H1 (cell line): ENCODE results near the gene SASH3. TPM values are rescaled to one million over a fixed set of nuclear protein-coding genes. Genes with fewer than 3 reads are reported as not detected.

Experiments
- CTCF ChIA-PET: fragments of 300-600 bp; sonication (Branson Sonifier 250); formaldehyde crosslinking; loops from one replicate; lab custom pipeline; 2021; ENCODE audit not compliant: partially characterized antibody; lab: Charles Lee
- POLR2A ChIA-PET: fragments of 300-600 bp; sonication (Branson Sonifier 250); formaldehyde crosslinking; loops from one replicate; lab custom pipeline; 2021; ENCODE audit warnings: inconsistent platforms; ENCODE audit not compliant: partially characterized antibody; lab: Charles Lee
- DNase-seq, 2 experiments: peaks; one replicate each; pipeline versions ENCODE4 v3.0.0 to v3.0.0-alpha.2; 2010 to 2022; ENCODE audit warnings: low spot score in 2 of 2, low read depth in 1 of 2, mixed read lengths in 1 of 2
- FAIRE-seq: peaks from 2 replicates; lab custom pipeline; 2011; peaks lifted over from hg19 to GRCh38; lab: Jason Lieb, UNC
- H2AFZ ChIP-seq: 2 replicates; pipeline ENCODE4 v1.8.1; 2012; ENCODE audit warnings: low read length, inconsistent platforms
- H2AK5ac ChIP-seq: 2 replicates; pipeline ENCODE4 v1.6.1; 2013; ENCODE audit warnings: low read depth, low read length
- H2BK120ac ChIP-seq: replicated peaks from 2 replicates; pipeline ENCODE3; 2013; ENCODE audit warnings: low read depth, low read length, inconsistent platforms
- H2BK12ac ChIP-seq: 2 replicates; pipeline ENCODE4 v1.6.1; 2013; ENCODE audit warnings: low read depth, low read length
- H2BK15ac ChIP-seq: 2 replicates; pipeline ENCODE4 v1.6.1; 2013; ENCODE audit warnings: low read length
- H2BK20ac ChIP-seq: 2 replicates; pipeline ENCODE4 v1.6.1; 2013; ENCODE audit warnings: low read length
- H2BK5ac ChIP-seq: 2 replicates; pipeline ENCODE4 v1.6.1; 2013; ENCODE audit warnings: low read depth, low read length
- H3K14ac ChIP-seq: 2 replicates; pipeline ENCODE4 v1.6.1; 2013; ENCODE audit warnings: inconsistent platforms; ENCODE audit not compliant: insufficient read length
- H3K18ac ChIP-seq: 2 replicates; pipeline ENCODE4 v1.6.1; 2013; ENCODE audit warnings: low read length; ENCODE audit errors: extremely low read depth
- H3K23ac ChIP-seq: 2 replicates; pipeline ENCODE4 v1.6.1; 2013; ENCODE audit warnings: inconsistent platforms; ENCODE audit not compliant: insufficient read length
- H3K23me2 ChIP-seq: 2 replicates; pipeline ENCODE4 v1.6.1; 2013; ENCODE audit warnings: low read depth, low read length
- H3K27ac ChIP-seq: 2 replicates; pipeline ENCODE4 v1.6.1; 2011; ENCODE audit warnings: low read depth, low read length, inconsistent platforms
- H3K27me3 ChIP-seq, 4 experiments: replicated peaks in 1 of 4; 1 replicate in 1 of 4; 2 replicates in 3 of 4; pipeline versions ENCODE4 v1.6.1 to v1.8.1; 2011 to 2013; ENCODE audit warnings: low read length in 3 of 4, mild to moderate bottlenecking in 3 of 4, inconsistent platforms in 2 of 4, mixed read lengths in 2 of 4, moderate library complexity in 1 of 4; ENCODE audit not compliant: control insufficient read depth in 3 of 4, insufficient read depth in 3 of 4; ENCODE audit errors: extremely low read depth in 1 of 4
- H3K36me3 ChIP-seq, 4 experiments: 2 replicates each; pipeline versions ENCODE4 v1.6.1 to v1.8.1; 2011 to 2013; ENCODE audit warnings: mild to moderate bottlenecking in 4 of 4, low read length in 3 of 4, moderate library complexity in 2 of 4, control low read depth in 1 of 4, inconsistent platforms in 1 of 4; ENCODE audit not compliant: insufficient read depth in 4 of 4, control insufficient read depth in 2 of 4
- H3K4ac ChIP-seq: replicated peaks from 2 replicates; pipeline ENCODE3; 2013; ENCODE audit warnings: low read length, low read depth, mixed read lengths, inconsistent platforms; ENCODE audit not compliant: insufficient read length
- H3K4me1 ChIP-seq, 4 experiments: replicated peaks in 1 of 4; 1 replicate in 1 of 4; 2 replicates in 3 of 4; pipeline versions ENCODE4 v1.6.1 to v1.8.1; 2011 to 2013; ENCODE audit warnings: low read length in 3 of 4, inconsistent platforms in 2 of 4, mixed read lengths in 1 of 4; ENCODE audit not compliant: insufficient read depth in 4 of 4, control insufficient read depth in 3 of 4
- H3K4me2 ChIP-seq, 2 experiments: 2 replicates each; pipeline versions ENCODE4 v1.6.1 to v1.8.1; 2011 to 2013; ENCODE audit warnings: low read depth in 2 of 2, low read length in 2 of 2, control low read depth in 1 of 2, inconsistent platforms in 1 of 2, mild to moderate bottlenecking in 1 of 2; ENCODE audit not compliant: insufficient read depth in 1 of 2
- H3K4me3 ChIP-seq, 4 experiments: fragments of 200-600, 300-600 bp in 1 of 4; sonication (generic), shearing (Covaris generic), sonication (Bioruptor Twin) in 1 of 4; 2 replicates each; pipeline versions ENCODE4 v1.5.1 to v1.8.1; 2011 to 2016; ENCODE audit warnings: low read length in 4 of 4, low read depth in 3 of 4, control low read depth in 2 of 4, inconsistent platforms in 2 of 4, mild to moderate bottlenecking in 2 of 4, mixed read lengths in 1 of 4, moderate library complexity in 1 of 4; ENCODE audit not compliant: insufficient read depth in 2 of 4; ENCODE audit errors: extremely low read depth in 1 of 4
- H3K56ac ChIP-seq: replicated peaks from 2 replicates; pipeline ENCODE3; 2013; ENCODE audit warnings: low read depth, mild to moderate bottlenecking, mixed read lengths, low read length, inconsistent platforms; ENCODE audit not compliant: insufficient read length
- H3K79me1 ChIP-seq: 2 replicates; pipeline ENCODE4 v1.6.1; 2013; ENCODE audit warnings: low read depth, low read length, control low read depth
- H3K79me2 ChIP-seq, 2 experiments: 2 replicates each; pipeline versions ENCODE4 v1.6.1 to v1.8.1; 2012 to 2013; ENCODE audit warnings: low read length in 2 of 2, mild to moderate bottlenecking in 2 of 2, inconsistent platforms in 1 of 2; ENCODE audit not compliant: insufficient read depth in 2 of 2, control insufficient read depth in 1 of 2
- H3K9ac ChIP-seq, 4 experiments: replicated peaks in 1 of 4; 1 replicate in 1 of 4; 2 replicates in 3 of 4; pipeline versions ENCODE4 v1.6.1 to v1.8.1; 2011 to 2013; ENCODE audit warnings: low read depth in 3 of 4, low read length in 3 of 4, control low read depth in 2 of 4, mild to moderate bottlenecking in 2 of 4, moderate library complexity in 2 of 4, inconsistent platforms in 1 of 4; ENCODE audit errors: extremely low read depth in 1 of 4
- H3K9me3 ChIP-seq, 2 experiments: 2 replicates each; pipeline versions ENCODE4 v1.6.1 to v1.8.1; 2012 to 2013; ENCODE audit warnings: mild to moderate bottlenecking in 2 of 2, moderate library complexity in 2 of 2, control low read depth in 1 of 2, inconsistent platforms in 1 of 2, low read depth in 1 of 2, low read length in 1 of 2, mixed read lengths in 1 of 2; ENCODE audit not compliant: insufficient read depth in 2 of 2
- H4K20me1 ChIP-seq, 2 experiments: replicated peaks in 1 of 2; 2 replicates each; pipeline versions ENCODE3 to v1.8.1; 2011 to 2013; ENCODE audit warnings: inconsistent platforms in 2 of 2, low read length in 2 of 2, mild to moderate bottlenecking in 1 of 2; ENCODE audit not compliant: insufficient read depth in 2 of 2, control insufficient read depth in 1 of 2
- H4K5ac ChIP-seq: 2 replicates; pipeline ENCODE4 v1.6.1; 2013; ENCODE audit warnings: low read length, low read depth, mixed read lengths, inconsistent platforms; ENCODE audit not compliant: insufficient read length
- H4K8ac ChIP-seq: 2 replicates; pipeline ENCODE4 v1.8.0; 2013; ENCODE audit warnings: mild to moderate bottlenecking, moderate library complexity, low read length, inconsistent platforms; ENCODE audit not compliant: insufficient read depth; ENCODE audit errors: extremely low read depth
- H4K91ac ChIP-seq: replicated peaks from 2 replicates; pipeline ENCODE3; 2013; ENCODE audit warnings: low read length, mixed read lengths, inconsistent platforms; ENCODE audit not compliant: insufficient read length
- EP300 ChIP-seq, 2 experiments: IDR thresholded peaks; 1 replicate in 1 of 2; 2 replicates in 1 of 2; pipeline ENCODE4 v1.6.1; 2011 to 2012; ENCODE audit warnings: low read depth in 2 of 2, low read length in 2 of 2, mild to moderate bottlenecking in 2 of 2, borderline replicate concordance in 1 of 2, inconsistent platforms in 1 of 2, moderate library complexity in 1 of 2
- POU5F1 ChIP-seq: IDR thresholded peaks from 2 replicates; pipeline ENCODE4 v1.6.1; 2011; ENCODE audit warnings: low read depth, mild to moderate bottlenecking, low read length, moderate library complexity
- WGBS, 2 experiments: shearing (Covaris generic) in 1 of 2; methylation state at CpG; one replicate each; pipeline versions ENCODE4 v1.1.6 to v1.1.7; 2013 to 2015; ENCODE audit warnings: low lambda C conversion rate in 2 of 2, mixed read lengths in 2 of 2, inconsistent platforms in 1 of 2, low coverage in 1 of 2, missing lambda C conversion rate in 1 of 2; ENCODE audit not compliant: insufficient replicate concordance in 2 of 2, insufficient coverage in 1 of 2, insufficient read length in 1 of 2; ENCODE audit errors: extremely low coverage in 1 of 2, missing lambda C conversion rate in 1 of 2; 5-methylcytosine and 5-hydroxymethylcytosine counted together
- polyA plus RNA-seq, 7 experiments: library from polyadenylated mRNA; depleted of rRNA in 3 of 7; stranded (reverse) in 5 of 7; unstranded in 2 of 7; fragments of >200 nt in 5 of 7; fragments of 200-250 nt in 2 of 7; gene quantifications; 1 replicate in 5 of 7; 2 replicates in 1 of 7; 4 replicates in 1 of 7; pipeline versions ENCODE4 v1.2.1 to v1.2.3, GENCODE V29; 2011 to 2013; ENCODE audit warnings: missing spikeins in 2 of 7, mixed read lengths in 2 of 7
- total RNA-seq: library from RNA; stranded (reverse); fragmentation: NEBNext Ultra II Directional; extraction: Animal tissue kit (Norgen Biotek cat#: 25700); gene quantifications from 2 replicates; pipeline ENCODE4 v1.2.1, GENCODE V29; 2021

SASH3 gene
- total and polyA plus RNA-seq, 2 of the 8 experiments (the other 6 are each of a cell fraction or from before 2014, with no cell fraction given): not detected

DNA sequence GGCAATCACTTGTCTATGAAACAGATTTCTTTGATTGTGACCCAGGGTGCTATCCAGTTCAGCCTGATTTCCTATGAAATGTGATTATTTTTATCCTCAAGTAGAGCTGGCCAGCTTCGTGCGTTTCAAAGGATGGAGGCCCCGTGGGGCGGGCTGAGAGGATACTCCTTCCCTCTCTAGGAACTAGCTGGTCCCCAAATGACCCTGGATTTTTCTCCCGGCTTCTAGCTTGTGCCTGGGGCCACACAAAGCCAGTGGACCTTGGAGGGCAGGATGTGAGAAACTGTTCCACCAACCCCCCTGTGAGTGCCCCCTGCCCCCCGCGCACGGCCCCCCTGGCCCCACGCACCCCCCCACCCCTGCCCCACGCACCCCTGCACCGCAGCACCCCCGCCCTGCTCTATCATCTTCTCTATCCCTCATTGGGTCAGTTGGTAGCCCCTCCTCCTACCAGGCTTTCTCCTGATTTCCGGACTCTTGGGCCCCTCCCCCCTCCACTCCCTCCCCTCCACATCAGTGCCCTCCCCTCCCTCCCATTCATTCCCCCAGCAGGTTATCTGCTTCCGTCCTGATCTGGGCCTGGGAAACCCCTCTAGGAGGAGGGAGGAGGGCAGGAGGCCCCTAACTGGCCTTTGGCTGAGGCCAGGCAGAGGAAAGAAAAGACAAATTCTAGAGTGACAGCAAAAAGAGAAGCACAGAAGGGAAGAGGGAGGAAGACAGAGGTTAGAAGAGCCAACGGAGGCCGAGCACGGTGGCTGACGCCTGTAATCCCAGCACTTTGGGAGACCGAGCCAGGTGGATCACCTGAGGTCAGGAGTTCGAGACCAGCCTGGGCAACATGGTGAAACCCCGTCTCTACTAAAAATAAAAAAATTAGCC, 37.6 kb upstream of the SASH3 start:
- Histone ChIP-seq H4K5ac (no peak overlapping the region), H3K14ac (no peak overlapping the region), H2BK20ac (no peak overlapping the region), H3K4me1 (peaks cover 0 to 12% (median 4%) of the 10 kb centered on the region in 4 experiments; a peak in 4 of 7 replicates), H3K4me2 (no peak overlapping the region; a peak in 2 of 4 replicates), H3K79me1 (no peaks in the 10 kb centered on the region), H3K4me3 (no peak overlapping the region), H3K23me2 (no peaks in the 10 kb centered on the region), H3K27me3 (no peaks in the 10 kb centered on the region; a peak in 1 of 7 replicates), H3K9me3 (no peaks in the 10 kb centered on the region), H4K91ac (no peak overlapping the region), H3K56ac (no peak overlapping the region), H3K23ac (no peak overlapping the region), H2BK120ac (no peak overlapping the region), H2AFZ (no peak overlapping the region), H4K20me1 (no peaks in the 10 kb centered on the region), H2BK5ac (no peak overlapping the region), H3K4ac (no peak overlapping the region), H3K27ac (no peak overlapping the region), H2BK15ac (no peak overlapping the region), H3K36me3 (no peaks in the 10 kb centered on the region), H3K18ac (no peak overlapping the region), H2BK12ac (no peak overlapping the region), H2AK5ac (no peak overlapping the region), H4K8ac (no peak overlapping the region), H3K79me2 (no peaks in the 10 kb centered on the region), H3K9ac (no peak overlapping the region)
- WGBS, 2 experiments: 87% methylated on average over 3 of the region's 21 CpGs; no CpG with 5 or more reads in 1 of the 2 experiments
- DNase-seq: peak in 1 of 2 experiments; percentile 54
- ChIA-PET POLR2A (no interaction called here), CTCF (interaction anchor here (1.0 to 3.4 kb wide), 3 partner anchors 11 to 111 kb away, joined by 3 to 13 read pairs (median 3); no protein-coding TSS in a partner anchor)
- TF ChIP-seq POU5F1 (no peak), EP300 (IDR thresholded peaks at IDR 0.05; ENCODE audit: borderline replicate concordance in 1 of 2, low read depth in 2 of 2, low read length in 2 of 2) (peak in 1 of 2 experiments; percentile 40; a peak in 1 of 3 replicates)
- FAIRE-seq: peak; percentile 76
